Measurements from ENCODE around the gene GALNT13. TPM values are rescaled to one million over a fixed set of nuclear protein-coding genes. Genes with fewer than 3 reads are reported as not detected.
A peak's percentile ranks its signal among the peaks of the same experiment; 100 is the strongest.

GALNT13 gene
- total RNA-seq (0.17 and 0.26 TPM in 2 replicates), polyA plus RNA-seq (not detected in 2 replicates), polyA minus RNA-seq (ENCODE audit: low replicate concordance) (not detected in 2 replicates)
- not detected in 2 replicates for polyA plus RNA-seq (2012)

GRCh38 chr2:153871231-153872221 is at the start of gene GALNT13:
GALNT13 (plus strand) TSS chr2:153871922.
- peak; percentile 55 to 65 for DNase-seq (ENCODE audit: low read depth in 2 of 2)
- Histone ChIP-seq H2AFZ (ENCODE audit: low read length) (no peak within 1 kb of the TSS), H3K9me3 (ENCODE audit: control insufficient read depth, insufficient read depth, low read depth, low read length) (no peaks in the 10 kb centered on the region), H3K4me2 (ENCODE audit: extremely low read depth, insufficient read depth, low read length) (no peak within 1 kb of the TSS), H3K79me2 (ENCODE audit: control insufficient read depth, insufficient read depth, low read length) (no peaks in the 10 kb centered on the region), H3K9ac (ENCODE audit: insufficient read depth, low read length) (no peak within 1 kb of the TSS), H3K4me3 (replicated peaks in 1 of 4; ENCODE audit: control extremely low read depth in 1 of 4, insufficient read depth in 1 of 4, low read depth in 3 of 4, low read length in 4 of 4) (peak within 1 kb of the TSS in 1 of 4 experiments; percentile 27), H4K20me1 (ENCODE audit: control insufficient read depth, extremely low read depth, insufficient read depth, low read length) (no peaks in the 10 kb centered on the region), H3K36me3 (ENCODE audit: control insufficient read depth, insufficient read depth, low read length) (no peaks in the 10 kb centered on the region), H3K4me1 (ENCODE audit: control insufficient read depth, extremely low read depth, insufficient read depth, low read length) (no peaks in the 10 kb centered on the region), H3K27ac (ENCODE audit: insufficient read depth, low read length) (no peak within 1 kb of the TSS), H3K27me3 (ENCODE audit: control insufficient read depth, insufficient read depth, low read length) (no peaks in the 10 kb centered on the region)
- TF ChIP-seq EZH2 (IDR thresholded peaks at IDR 0.05; ENCODE audit: low read length, missing control alignments) (no peak), CTCF (conservative IDR thresholded peaks at IDR 0.05 in 1 of 2, IDR thresholded peaks at IDR 0.05 in 1 of 2; ENCODE audit: low read depth in 1 of 2, low read length in 2 of 2) (no peak)

- H3K4me3 ChIP-seq (replicated peaks in 1 of 4; ENCODE audit: control extremely low read depth in 1 of 4, insufficient read depth in 1 of 4, low read depth in 3 of 4, low read length in 4 of 4): no peak overlapping the region
- no peak overlapping the region for H3K27ac ChIP-seq (ENCODE audit: insufficient read depth, low read length)
Measured at GRCh38 chr2:153823880-153824279, 47.8 kb upstream of the GALNT13 start.

More at GRCh38 chr2:153823880-153824279, 47.8 kb upstream of the GALNT13 start:
- no peaks in the 10 kb centered on the region for H3K4me1 ChIP-seq (ENCODE audit: control insufficient read depth, extremely low read depth, insufficient read depth, low read length)
- H3K9me3 ChIP-seq (ENCODE audit: control insufficient read depth, insufficient read depth, low read depth, low read length): no peaks in the 10 kb centered on the region
- no peak overlapping the region for H3K4me2 ChIP-seq (ENCODE audit: extremely low read depth, insufficient read depth, low read length)
- no peak for TF ChIP-seq CTCF (conservative IDR thresholded peaks at IDR 0.05 in 1 of 2, IDR thresholded peaks at IDR 0.05 in 1 of 2; ENCODE audit: low read depth in 1 of 2, low read length in 2 of 2)
- TF ChIP-seq EZH2 (IDR thresholded peaks at IDR 0.05; ENCODE audit: low read length, missing control alignments): no peak
- no peaks in the 10 kb centered on the region for H3K36me3 ChIP-seq (ENCODE audit: control insufficient read depth, insufficient read depth, low read length)
- no peaks in the 10 kb centered on the region for H3K27me3 ChIP-seq (ENCODE audit: control insufficient read depth, insufficient read depth, low read length)
- no peaks in the 10 kb centered on the region for H3K79me2 ChIP-seq (ENCODE audit: control insufficient read depth, insufficient read depth, low read length)
- no peaks in the 10 kb centered on the region for H4K20me1 ChIP-seq (ENCODE audit: control insufficient read depth, extremely low read depth, insufficient read depth, low read length)
- DNase-seq (ENCODE audit: low read depth in 2 of 2): no peak
- H2AFZ ChIP-seq (ENCODE audit: low read length): no peak overlapping the region
- no peak overlapping the region for H3K9ac ChIP-seq (ENCODE audit: insufficient read depth, low read length)

Data from fibroblast of lung (primary cell).